NCI-H1417 (cell line): ENCODE results near the gene SNX8.
A peak's percentile ranks its signal among the peaks of the same experiment; 100 is the strongest.
"Not testable (repeated sequence)": the region's sequence is repeated elsewhere in the genome, so short reads cannot be mapped to it uniquely, and the experiment has no call there.

ENCODE experiments used
- DNase-seq, 3 experiments: peaks; one replicate each; lab custom pipeline; 2025; lab: John Stamatoyannopoulos, UW

The SNX8 gene

GRCh38 chr7:2314209-2314955, at the start of gene SNX8:
TSS of gene SNX8 (minus strand) at chr7:2314441. CDS start at chr7:2314421, 20 bp downstream.
- peak; percentile 92 to 96 (median 94) for DNase-seq

- DNase-seq = no peak
Measured at GRCh38 chr7:2362385-2363088, 48.3 kb upstream of the SNX8 start.

- no peak for DNase-seq
Measured at GRCh38 chr7:2360796-2361195, 46.6 kb upstream of the SNX8 start.

- no peak for DNase-seq
Measured at GRCh38 chr7:2359610-2360009, 45.4 kb upstream of the SNX8 start.

GRCh38 chr7:2358968-2359527, 44.8 kb upstream of the SNX8 start:
- DNase-seq = peak in 1 of 3 experiments; percentile 44

- no peak for DNase-seq
Measured at GRCh38 chr7:2357571-2357970, 43.3 kb upstream of the SNX8 start.

GRCh38 chr7:2357165-2357564, 42.9 kb upstream of the SNX8 start:
- DNase-seq = no peak

GRCh38 chr7:2355705-2356008, 41.4 kb upstream of the SNX8 start:
- no peak for DNase-seq

GRCh38 chr7:2354939-2355704, 40.9 kb upstream of the SNX8 start:
- DNase-seq = peak in 2 of 3 experiments; percentile 47 to 66

GRCh38 chr7:2354186-2354938, 40.1 kb upstream of the SNX8 start, which contains the start of gene EIF3B:
TSS of gene EIF3B (plus strand) at chr7:2354827. CDS start at chr7:2354922, 95 bp downstream.
- DNase-seq = peak; percentile 97 to 99 (median 99)

- peak; percentile 85 to 99 (median 96) for DNase-seq
Measured at GRCh38 chr7:2353936-2354185, 39.6 kb upstream of the SNX8 start.

GRCh38 chr7:2353113-2353935, 39.1 kb upstream of the SNX8 start:
- DNase-seq = no peak

- no peak for DNase-seq
Measured at GRCh38 chr7:2350861-2351260, 36.6 kb upstream of the SNX8 start.

- DNase-seq = no peak
Measured at GRCh38 chr7:2350055-2350454, 35.8 kb upstream of the SNX8 start.

- DNase-seq = not testable (repeated sequence)
Measured at GRCh38 chr7:2347351-2348063, 33.3 kb upstream of the SNX8 start.

GRCh38 chr7:2336626-2337299, 22.5 kb upstream of the SNX8 start:
- DNase-seq = no peak

GRCh38 chr7:2332606-2333231, 18.5 kb upstream of the SNX8 start:
- DNase-seq = not testable (repeated sequence)

GRCh38 chr7:2331707-2332106, 17.5 kb upstream of the SNX8 start:
- DNase-seq = no peak

GRCh38 chr7:2330493-2330892, 16.3 kb upstream of the SNX8 start:
- no peak for DNase-seq
